ENCODE measurements around the gene ARID2. TPM values are rescaled to one million over a fixed set of nuclear protein-coding genes. Genes with fewer than 3 reads are reported as not detected.

The ARID2 gene
- total and polyA plus RNA-seq, 2 of the 4 experiments (the other 2 are of a cell fraction), result 5.4 to 28.1 TPM

DNA sequence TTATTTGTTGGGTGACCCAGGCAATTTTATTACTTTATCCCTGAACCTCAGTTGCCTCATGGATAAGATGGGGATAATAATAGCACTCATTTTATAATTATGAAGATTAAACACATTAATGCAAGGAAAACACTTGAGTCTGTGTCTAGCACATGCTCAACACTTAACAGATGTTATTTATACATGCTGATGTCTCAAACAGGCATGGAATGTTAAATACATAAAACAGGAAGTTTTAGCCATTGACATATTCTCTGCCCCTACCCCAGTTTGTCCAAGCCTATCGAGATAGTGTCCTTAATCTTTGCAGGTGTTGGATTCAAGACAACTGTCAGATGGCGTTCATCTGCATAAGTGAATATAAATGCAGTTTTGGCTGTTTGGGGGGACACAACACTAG is 151.0 kb downstream of the ARID2 start:
- Histone ChIP-seq H3K27me3 (ENCODE audit: control insufficient read depth, insufficient read depth, low read length) (no peaks in the 10 kb centered on the region), H3K56ac (ENCODE audit: extremely low read depth, insufficient read depth, low read length) (no peak overlapping the region), H3K4me1 (ENCODE audit: control insufficient read depth, insufficient read depth, low read length) (peaks cover 4% of the 10 kb centered on the region; the same call in 1 of the 2 replicates), H3K4me2 (ENCODE audit: low read depth, low read length) (no peak overlapping the region), H3K4me3 (ENCODE audit: insufficient read depth, low read depth, low read length) (no peak overlapping the region), H2BK15ac (ENCODE audit: low read depth, low read length) (no peak overlapping the region), H3K27ac (ENCODE audit: insufficient read depth, low read length) (no peak overlapping the region), H3K9me1 (ENCODE audit: insufficient read depth, low read length) (peaks cover 9% of the 10 kb centered on the region), H3K4ac (ENCODE audit: low read depth, low read length) (no peak overlapping the region), H4K91ac (ENCODE audit: insufficient read depth, low read depth, low read length) (no peak overlapping the region), H2BK5ac (ENCODE audit: low read depth, low read length, poor library complexity, severe bottlenecking) (no peak overlapping the region), H2BK20ac (ENCODE audit: low read depth, low read length) (no peak overlapping the region), H2BK120ac (ENCODE audit: low read depth, low read length) (no peak overlapping the region), H3K9me3 (ENCODE audit: control insufficient read depth, insufficient read depth, low read length) (peaks cover 5% of the 10 kb centered on the region), H4K8ac (ENCODE audit: low read depth in 2 of 2, low read length in 2 of 2) (no peak overlapping the region), H3K18ac (ENCODE audit: low read depth, low read length) (no peak overlapping the region), H2AK9ac (replicated peaks; ENCODE audit: low read depth, low read length, poor library complexity) (no peak overlapping the region), H2AFZ (replicated peaks; ENCODE audit: low read length, poor library complexity) (no peak overlapping the region), H4K5ac (ENCODE audit: low read depth, low read length) (no peak overlapping the region), H3K9ac (ENCODE audit: low read depth, low read length) (no peak overlapping the region), H3K36me3 (ENCODE audit: control insufficient read depth, insufficient read depth, low read length) (peaks cover 7% of the 10 kb centered on the region; the same call in 1 of the 2 replicates), H3K14ac (replicated peaks; ENCODE audit: low read depth, low read length) (no peak overlapping the region), H4K20me1 (ENCODE audit: insufficient read depth, low read length) (no peaks in the 10 kb centered on the region), H3K79me1 (ENCODE audit: low read depth in 1 of 2, low read length in 2 of 2) (peaks cover 14 to 18% of the 10 kb centered on the region in 2 experiments; a peak in 3 of 4 replicates), H3K23ac (ENCODE audit: low read depth, low read length) (no peak overlapping the region), H2AK5ac (ENCODE audit: low read depth, low read length) (no peak overlapping the region)
- dilution Hi-C loops (cut with HindIII; ENCODE audit: low sequenced_read_pairs, unreplicated experiment) (no loop called here), intact Hi-C loops (cut with micrococcal nuclease) (no loop called here), in situ Hi-C loops (cut with MboI; ENCODE audit: low sequenced_read_pairs) (no loop called here)
- ATAC-seq (ENCODE audit: low read depth) (no peak), DNase-seq (no peak)
- ChIA-PET POLR2A (ENCODE audit: unreplicated experiment) (no interaction called here), CTCF (no interaction called here)
- no TSS peak for BruUV-seq (replicated peaks)
- TF ChIP-seq, protein P1, sequence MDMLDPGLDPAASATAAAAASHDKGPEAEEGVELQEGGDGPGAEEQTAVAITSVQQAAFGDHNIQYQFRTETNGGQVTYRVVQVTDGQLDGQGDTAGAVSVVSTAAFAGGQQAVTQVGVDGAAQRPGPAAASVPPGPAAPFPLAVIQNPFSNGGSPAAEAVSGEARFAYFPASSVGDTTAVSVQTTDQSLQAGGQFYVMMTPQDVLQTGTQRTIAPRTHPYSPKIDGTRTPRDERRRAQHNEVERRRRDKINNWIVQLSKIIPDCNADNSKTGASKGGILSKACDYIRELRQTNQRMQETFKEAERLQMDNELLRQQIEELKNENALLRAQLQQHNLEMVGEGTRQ (IDR thresholded peaks at IDR 0.05; ENCODE audit: low read depth, low read length), result no peak
- TF ChIP-seq SMC3 (IDR thresholded peaks at IDR 0.05; ENCODE audit: low read depth, low read length) (no peak), MXI1 (IDR thresholded peaks at IDR 0.05; ENCODE audit: borderline replicate concordance, low read depth, low read length) (no peak), CHD1 (IDR thresholded peaks at IDR 0.05; ENCODE audit: low read depth, low read length) (no peak)
- WGBS, 2 experiments (ENCODE audit: extremely low coverage in 2 of 2, insufficient read length in 1 of 2), result 67% methylated on average over 2 of the region's 2 CpGs; no CpG with 5 or more reads in 1 of the 2 experiments
